ENCODE data around the gene COL7A1. TPM values are rescaled to one million over a fixed set of nuclear protein-coding genes. Genes with fewer than 3 reads are reported as not detected.

The COL7A1 gene
- total RNA-seq, 1 donor from 2014 or later, result 3.7 TPM

DNA sequence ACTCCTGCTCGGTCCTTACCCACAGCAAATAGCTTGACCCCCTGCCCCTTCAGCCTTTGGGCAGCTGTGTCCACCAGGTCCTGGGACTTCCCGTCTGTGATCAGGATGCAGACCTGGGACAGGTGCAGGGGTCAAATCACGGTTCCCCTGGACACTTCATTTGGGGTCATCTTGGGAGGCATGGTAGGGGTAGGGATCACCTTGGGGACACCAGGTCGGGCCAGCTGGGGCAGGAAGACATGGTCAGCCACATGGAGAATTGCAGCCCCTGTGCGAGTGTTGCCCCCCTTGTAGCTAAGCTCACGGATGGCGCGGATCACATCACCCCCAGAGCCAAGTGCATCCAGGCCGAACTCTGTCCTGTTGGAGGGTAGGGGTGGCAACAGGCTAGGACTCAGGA lies 1.8 kb downstream of the COL7A1 start:
- TF ChIP-seq, protein P1, sequence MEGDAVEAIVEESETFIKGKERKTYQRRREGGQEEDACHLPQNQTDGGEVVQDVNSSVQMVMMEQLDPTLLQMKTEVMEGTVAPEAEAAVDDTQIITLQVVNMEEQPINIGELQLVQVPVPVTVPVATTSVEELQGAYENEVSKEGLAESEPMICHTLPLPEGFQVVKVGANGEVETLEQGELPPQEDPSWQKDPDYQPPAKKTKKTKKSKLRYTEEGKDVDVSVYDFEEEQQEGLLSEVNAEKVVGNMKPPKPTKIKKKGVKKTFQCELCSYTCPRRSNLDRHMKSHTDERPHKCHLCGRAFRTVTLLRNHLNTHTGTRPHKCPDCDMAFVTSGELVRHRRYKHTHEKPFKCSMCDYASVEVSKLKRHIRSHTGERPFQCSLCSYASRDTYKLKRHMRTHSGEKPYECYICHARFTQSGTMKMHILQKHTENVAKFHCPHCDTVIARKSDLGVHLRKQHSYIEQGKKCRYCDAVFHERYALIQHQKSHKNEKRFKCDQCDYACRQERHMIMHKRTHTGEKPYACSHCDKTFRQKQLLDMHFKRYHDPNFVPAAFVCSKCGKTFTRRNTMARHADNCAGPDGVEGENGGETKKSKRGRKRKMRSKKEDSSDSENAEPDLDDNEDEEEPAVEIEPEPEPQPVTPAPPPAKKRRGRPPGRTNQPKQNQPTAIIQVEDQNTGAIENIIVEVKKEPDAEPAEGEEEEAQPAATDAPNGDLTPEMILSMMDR (IDR thresholded peaks at IDR 0.05), result no peak
- intact Hi-C loops (cut with DNase I), result no loop called here
- Histone ChIP-seq H3K4me3 (no peak overlapping the region), H3K27me3 (peaks cover 13% of the 10 kb centered on the region), H3K36me3 (peaks cover 3% of the 10 kb centered on the region), H3K27ac (no peak overlapping the region), H3K9me3 (no peaks in the 10 kb centered on the region), H3K4me1 (peaks cover 3% of the 10 kb centered on the region)
- DNase-seq (no peak), ATAC-seq (no peak)

GRCh38 chr3:48592519-48593087 lies 2.5 kb downstream of the COL7A1 start:
- ATAC-seq, result no peak
- H3K27ac ChIP-seq, result no peak overlapping the region
- intact Hi-C loops (cut with DNase I), result no loop called here
- H3K36me3 ChIP-seq, result no peaks in the 10 kb centered on the region
- H3K9me3 ChIP-seq, result no peaks in the 10 kb centered on the region
- H3K4me1 ChIP-seq, result peaks cover 3% of the 10 kb centered on the region
- H3K27me3 ChIP-seq, result peaks cover 13% of the 10 kb centered on the region
- TF ChIP-seq, protein P1 (IDR thresholded peaks at IDR 0.05), result no peak
- no peak overlapping the region for H3K4me3 ChIP-seq
- DNase-seq, result no peak

GRCh38 chr3:48591886-48592518 lies 3.1 kb downstream of the COL7A1 start:
- DNase-seq (no peak), ATAC-seq (no peak)
- Histone ChIP-seq H3K4me1 (peaks cover 3% of the 10 kb centered on the region), H3K27ac (no peak overlapping the region), H3K9me3 (no peaks in the 10 kb centered on the region), H3K36me3 (no peaks in the 10 kb centered on the region), H3K4me3 (no peak overlapping the region), H3K27me3 (peaks cover 13% of the 10 kb centered on the region)
- TF ChIP-seq, protein P1 (IDR thresholded peaks at IDR 0.05), result no peak
- intact Hi-C loops (cut with DNase I), result no loop called here

GRCh38 chr3:48591436-48591835 lies 3.7 kb downstream of the COL7A1 start:
- no peak overlapping the region for H3K4me3 ChIP-seq
- peaks cover 13% of the 10 kb centered on the region for H3K27me3 ChIP-seq
- TF ChIP-seq, protein P1 (IDR thresholded peaks at IDR 0.05), result no peak
- intact Hi-C loops (cut with DNase I), result no loop called here
- H3K36me3 ChIP-seq, result no peaks in the 10 kb centered on the region
- ATAC-seq (no peak), DNase-seq (no peak)
- peaks cover 3% of the 10 kb centered on the region for H3K4me1 ChIP-seq
- no peak overlapping the region for H3K27ac ChIP-seq
- H3K9me3 ChIP-seq, result no peaks in the 10 kb centered on the region

- no peak overlapping the region for H3K27ac ChIP-seq
- TF ChIP-seq, protein P1 (IDR thresholded peaks at IDR 0.05), result no peak
- H3K4me1 ChIP-seq, result no peaks in the 10 kb centered on the region
- H3K9me3 ChIP-seq, result no peaks in the 10 kb centered on the region
- DNase-seq (no peak), ATAC-seq (no peak)
- intact Hi-C loops (cut with DNase I), result no loop called here
- H3K27me3 ChIP-seq, result peaks cover 5% of the 10 kb centered on the region
- H3K36me3 ChIP-seq, result no peaks in the 10 kb centered on the region
- H3K4me3 ChIP-seq, result no peak overlapping the region
Measured at GRCh38 chr3:48588230-48588629, 6.9 kb downstream of the COL7A1 start.
